Measurements from ENCODE around the gene MBD2. TPM values are rescaled to one million over a fixed set of nuclear protein-coding genes. Genes with fewer than 3 reads are reported as not detected.

MBD2 gene
- total and polyA plus RNA-seq, 2 of the 8 experiments (the other 6 are each of a cell fraction or from before 2014, with no cell fraction given), result 36.2 to 52.7 TPM

- TF ChIP-seq MAX (IDR thresholded peaks at IDR 0.05) (no peak), RBBP5 (IDR thresholded peaks at IDR 0.05; ENCODE audit: borderline replicate concordance, low read depth, low read length) (no peak), SP2 (IDR thresholded peaks at IDR 0.05; ENCODE audit: low read length) (no peak), SIN3A (conservative IDR thresholded peaks at IDR 0.05 in 1 of 2, IDR thresholded peaks at IDR 0.05 in 1 of 2; ENCODE audit: low read depth in 1 of 2, low read length in 2 of 2) (no peak), KDM1A (IDR thresholded peaks at IDR 0.05; ENCODE audit: borderline replicate concordance, low read length) (no peak), YY1 (IDR thresholded peaks at IDR 0.05; ENCODE audit: low read depth, low read length) (no peak), GABPA (IDR thresholded peaks at IDR 0.05; ENCODE audit: borderline replicate concordance, insufficient read depth, low read length) (no peak), POLR2AphosphoS5 (IDR thresholded peaks at IDR 0.05; ENCODE audit: low read depth, low read length) (no peak)
- TF ChIP-seq, protein P1, sequence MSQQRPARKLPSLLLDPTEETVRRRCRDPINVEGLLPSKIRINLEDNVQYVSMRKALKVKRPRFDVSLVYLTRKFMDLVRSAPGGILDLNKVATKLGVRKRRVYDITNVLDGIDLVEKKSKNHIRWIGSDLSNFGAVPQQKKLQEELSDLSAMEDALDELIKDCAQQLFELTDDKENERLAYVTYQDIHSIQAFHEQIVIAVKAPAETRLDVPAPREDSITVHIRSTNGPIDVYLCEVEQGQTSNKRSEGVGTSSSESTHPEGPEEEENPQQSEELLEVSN (IDR thresholded peaks at IDR 0.05), result no peak
Measured at GRCh38 chr18:54247511-54248175, 23.2 kb upstream of the MBD2 start (continued).

Data from H1 (cell line).